Measurements from ENCODE around the gene TCHHL1.

TCHHL1 gene

GRCh38 chr1:152089014-152089674, at the start of gene TCHHL1:
Gene TCHHL1 (minus strand): TSS chr1:152089064. CDS start chr1:152088143, 921 bp downstream.
- no peak for DNase-seq

GRCh38 chr1:152137215-152137614, 48.4 kb upstream of the TCHHL1 start:
- DNase-seq, result no peak

- DNase-seq, result no peak
Measured at GRCh38 chr1:152130186-152130585, 41.3 kb upstream of the TCHHL1 start.

- DNase-seq, result no peak
Measured at GRCh38 chr1:152127673-152128072, 38.8 kb upstream of the TCHHL1 start.

GRCh38 chr1:152125834-152126443, 37.1 kb upstream of the TCHHL1 start:
- no peak for DNase-seq

GRCh38 chr1:152118915-152119314, 30.1 kb upstream of the TCHHL1 start:
- no peak for DNase-seq

GRCh38 chr1:152115344-152115743, 26.5 kb upstream of the TCHHL1 start, which contains the start of gene TCHH:
Gene TCHH (minus strand): TSS chr1:152115444. CDS start chr1:152114080, 1,364 bp downstream.
- DNase-seq, result no peak

GRCh38 chr1:152112885-152113432, 24.1 kb upstream of the TCHHL1 start:
- no peak for DNase-seq

- DNase-seq, result no peak
Measured at GRCh38 chr1:152112101-152112884, 23.4 kb upstream of the TCHHL1 start.

GRCh38 chr1:152111515-152111968, 22.7 kb upstream of the TCHHL1 start:
- peak; percentile 26 for DNase-seq

- no peak for DNase-seq
Measured at GRCh38 chr1:152110860-152111514, 22.1 kb upstream of the TCHHL1 start.

GRCh38 chr1:152110365-152110859, 21.5 kb upstream of the TCHHL1 start:
- no peak for DNase-seq

GRCh38 chr1:152109998-152110294, 21.1 kb upstream of the TCHHL1 start:
- DNase-seq, result no peak

- DNase-seq, result no peak
Measured at GRCh38 chr1:152109231-152109997, 20.6 kb upstream of the TCHHL1 start.

GRCh38 chr1:152108882-152109222, 20.0 kb upstream of the TCHHL1 start:
- DNase-seq, result no peak

- no peak for DNase-seq
Measured at GRCh38 chr1:152107984-152108881, 19.4 kb upstream of the TCHHL1 start.

GRCh38 chr1:152107031-152107983, 18.4 kb upstream of the TCHHL1 start:
- no peak for DNase-seq

- DNase-seq, result no peak
Measured at GRCh38 chr1:152104854-152105253, 16.0 kb upstream of the TCHHL1 start.

GRCh38 chr1:152096931-152097330, 8.1 kb upstream of the TCHHL1 start:
- no peak for DNase-seq

GRCh38 chr1:152086760-152087159, 2.1 kb downstream of the TCHHL1 start:
- DNase-seq, result no peak
